Esophagus squamous epithelium (tissue), 4 donors: ENCODE data around the gene CNTNAP2.

Experiments used
- CTCF ChIP-seq, 6 experiments: fragments of 450-650 bp in 4 of 6; fragments of 200-600 bp in 2 of 6; sonication (generic) in 2 of 6; IDR thresholded peaks; one replicate each; pipeline ENCODE4 v1.5.1; 2016 to 2019; ENCODE audit warnings: antibody characterized with exemption in 6 of 6, mild to moderate bottlenecking in 4 of 6, moderate library complexity in 4 of 6
- POLR2A ChIP-seq, 4 donors: fragments of 450-650 bp; IDR thresholded peaks; one replicate each; pipeline ENCODE4 v1.6.1; 2017; ENCODE audit warnings: antibody characterized with exemption in 4 of 4, mild to moderate bottlenecking in 4 of 4, moderate library complexity in 3 of 4

DNA sequence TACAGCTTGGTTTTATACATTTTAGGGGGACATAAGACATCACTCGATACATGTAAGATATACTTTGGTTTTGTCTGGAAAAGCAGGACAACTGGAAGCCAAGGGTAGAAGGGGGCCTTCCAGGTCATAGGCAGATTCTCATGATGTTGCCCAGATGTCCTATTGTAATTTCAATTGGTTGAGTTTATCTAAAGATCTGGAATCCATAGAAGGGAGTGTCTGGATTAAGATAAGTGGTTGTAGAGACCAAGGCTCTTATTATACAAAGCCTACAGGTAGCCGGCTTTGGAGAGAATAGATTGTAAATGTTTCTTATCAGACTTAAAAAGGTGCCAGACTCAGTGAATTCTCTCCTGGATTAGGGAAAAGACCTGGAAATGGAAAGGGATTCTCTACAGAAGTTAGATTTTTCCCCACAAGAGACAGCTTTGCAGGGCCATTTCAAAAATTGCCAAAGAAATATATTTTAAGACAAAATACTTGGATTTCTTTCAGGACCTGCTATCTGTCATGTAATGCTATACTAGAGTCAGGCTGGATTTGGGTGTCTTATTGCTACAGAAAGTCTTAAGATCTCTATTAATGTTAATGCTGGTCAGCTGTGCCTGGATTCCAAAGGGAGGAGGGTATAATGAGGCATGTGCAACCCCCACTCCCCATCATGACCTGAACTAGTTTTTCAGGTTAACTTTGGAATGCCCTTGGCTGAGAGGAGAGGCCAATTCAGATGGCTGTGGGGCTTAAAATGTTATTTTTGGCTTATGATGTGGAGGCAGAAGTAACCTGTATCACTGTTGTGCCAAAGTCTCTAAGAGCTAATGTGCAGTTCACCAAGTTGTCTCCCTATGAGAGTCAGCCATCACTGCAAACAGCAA lies 1962.8 kb downstream of the CNTNAP2 start:
- TF ChIP-seq CTCF (IDR thresholded peaks at IDR 0.05) (no peak), POLR2A (IDR thresholded peaks at IDR 0.05) (no peak)
